GM21423 (cell line): ENCODE results near the gene RPS6KB1.
A peak's percentile ranks its signal among the peaks of the same experiment; 100 is the strongest.
"Not testable (repeated sequence)": the region's sequence is repeated elsewhere in the genome, so short reads cannot be mapped to it uniquely, and the experiment has no call there.

Source experiments
- ATAC-seq: cut with Tn5 transposase; IDR thresholded peaks from one replicate; pipeline ENCODE4 v1.9.1; 2021; ENCODE audit warnings: mild to moderate bottlenecking, moderate library complexity; ENCODE audit not compliant: unreplicated experiment

RPS6KB1 gene

GRCh38 chr17:59870482-59870881 lies 22.4 kb upstream of the RPS6KB1 start:
- ATAC-seq = no peak

- ATAC-seq = no peak
These were observed 20.6 kb upstream of the RPS6KB1 start for GRCh38 chr17:59872351-59872750.

- not testable (repeated sequence) for ATAC-seq
These were observed 19.5 kb upstream of the RPS6KB1 start for GRCh38 chr17:59873414-59873813.

GRCh38 chr17:59874376-59874775 lies 18.5 kb upstream of the RPS6KB1 start:
- no peak for ATAC-seq

- ATAC-seq = no peak
These were observed 16.8 kb upstream of the RPS6KB1 start for GRCh38 chr17:59876107-59876506.

- no peak for ATAC-seq
These were observed 15.0 kb upstream of the RPS6KB1 start for GRCh38 chr17:59877965-59878364.

GRCh38 chr17:59878624-59879023 lies 14.3 kb upstream of the RPS6KB1 start:
- ATAC-seq = no peak

GRCh38 chr17:59884861-59885260 lies 8.1 kb upstream of the RPS6KB1 start:
- ATAC-seq = no peak

GRCh38 chr17:59888145-59888750 lies 4.7 kb upstream of the RPS6KB1 start:
- no peak for ATAC-seq

GRCh38 chr17:59890720-59891119 lies 2.2 kb upstream of the RPS6KB1 start:
- no peak for ATAC-seq

GRCh38 chr17:59892251-59892923 lies 534 bp upstream of the RPS6KB1 start:
- ATAC-seq = peak; percentile 43

- ATAC-seq = peak; percentile 2
These were observed 767 bp downstream of the RPS6KB1 start for GRCh38 chr17:59893676-59894100.

GRCh38 chr17:59897090-59897489 lies 4.2 kb downstream of the RPS6KB1 start:
- ATAC-seq = no peak

GRCh38 chr17:59899099-59899498 lies 6.2 kb downstream of the RPS6KB1 start:
- ATAC-seq = no peak

GRCh38 chr17:59901604-59902003 lies 8.7 kb downstream of the RPS6KB1 start:
- no peak for ATAC-seq

GRCh38 chr17:59903455-59903854 lies 10.5 kb downstream of the RPS6KB1 start:
- no peak for ATAC-seq

- ATAC-seq = no peak
These were observed 14.5 kb downstream of the RPS6KB1 start for GRCh38 chr17:59907467-59907866.

GRCh38 chr17:59914274-59914854 lies 21.4 kb downstream of the RPS6KB1 start:
- ATAC-seq = no peak

GRCh38 chr17:59916446-59916845 lies 23.5 kb downstream of the RPS6KB1 start:
- no peak for ATAC-seq

GRCh38 chr17:59920637-59921036 lies 27.7 kb downstream of the RPS6KB1 start:
- ATAC-seq = not testable (repeated sequence)

GRCh38 chr17:59930121-59930520 lies 37.2 kb downstream of the RPS6KB1 start:
- ATAC-seq = not testable (repeated sequence)

GRCh38 chr17:59930768-59931167 lies 37.8 kb downstream of the RPS6KB1 start:
- ATAC-seq = not testable (repeated sequence)
